ENCODE measurements around the gene MYO15A.

MYO15A gene

GRCh38 chr17:18166894-18167293, 58.3 kb downstream of the MYO15A start:
- no peaks in the 10 kb centered on the region for H3K4me1 ChIP-seq (ENCODE audit: insufficient read depth, low read length)
- no peak overlapping the region for H3K9ac ChIP-seq (ENCODE audit: low read depth, low read length)
- H3K36me3 ChIP-seq (ENCODE audit: insufficient read depth, low read length) = no peaks in the 10 kb centered on the region
- H3K9me3 ChIP-seq (ENCODE audit: control insufficient read depth, insufficient read depth, low read length) = no peaks in the 10 kb centered on the region

- H3K9ac ChIP-seq (ENCODE audit: low read depth, low read length) = no peak overlapping the region
- no peaks in the 10 kb centered on the region for H3K9me3 ChIP-seq (ENCODE audit: control insufficient read depth, insufficient read depth, low read length)
- no peaks in the 10 kb centered on the region for H3K4me1 ChIP-seq (ENCODE audit: insufficient read depth, low read length)
- H3K36me3 ChIP-seq (ENCODE audit: insufficient read depth, low read length) = no peaks in the 10 kb centered on the region
Observed at GRCh38 chr17:18167421-18167820, 58.9 kb downstream of the MYO15A start.

DNA sequence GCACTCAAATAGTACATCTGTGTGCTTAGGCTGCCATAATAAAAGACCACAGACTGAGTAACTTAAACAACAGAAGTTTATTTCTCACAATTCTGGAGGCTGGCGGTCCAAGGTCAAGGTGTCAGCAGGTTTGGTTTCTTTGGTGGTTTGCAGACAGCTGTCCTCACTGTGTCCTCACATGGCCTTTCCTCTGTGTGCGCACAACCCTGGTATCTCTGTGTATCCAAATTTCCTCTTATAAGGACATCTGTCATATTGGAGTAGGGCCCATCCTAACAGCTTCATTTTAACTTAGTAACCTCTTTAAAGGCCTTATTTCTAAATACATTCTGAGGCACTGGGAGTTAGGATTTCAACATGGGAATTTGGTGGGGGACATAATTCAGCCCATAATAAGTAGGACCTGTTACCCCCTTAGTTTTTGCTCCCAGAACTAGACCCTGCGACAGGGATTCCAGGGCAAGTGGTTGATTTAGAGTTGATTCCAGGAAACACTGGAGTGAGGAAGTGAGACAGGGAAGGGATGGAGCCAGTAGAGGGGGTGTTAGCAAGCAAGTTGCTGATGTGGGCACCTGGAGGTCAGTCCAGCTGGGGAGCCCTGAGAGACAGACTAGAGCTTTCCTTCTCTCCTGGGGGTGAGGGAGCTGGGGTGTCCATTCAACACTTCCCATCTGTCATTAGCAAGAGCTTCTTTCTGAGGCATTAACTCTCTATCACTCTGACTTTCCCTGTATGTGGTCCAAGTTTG, 64.1 kb downstream of the MYO15A start:
- H3K9me3 ChIP-seq (ENCODE audit: control insufficient read depth, insufficient read depth, low read length) = no peaks in the 10 kb centered on the region
- H3K4me1 ChIP-seq (ENCODE audit: insufficient read depth, low read length) = no peaks in the 10 kb centered on the region
- no peaks in the 10 kb centered on the region for H3K36me3 ChIP-seq (ENCODE audit: insufficient read depth, low read length)
- no peak overlapping the region for H3K9ac ChIP-seq (ENCODE audit: low read depth, low read length)

DNA sequence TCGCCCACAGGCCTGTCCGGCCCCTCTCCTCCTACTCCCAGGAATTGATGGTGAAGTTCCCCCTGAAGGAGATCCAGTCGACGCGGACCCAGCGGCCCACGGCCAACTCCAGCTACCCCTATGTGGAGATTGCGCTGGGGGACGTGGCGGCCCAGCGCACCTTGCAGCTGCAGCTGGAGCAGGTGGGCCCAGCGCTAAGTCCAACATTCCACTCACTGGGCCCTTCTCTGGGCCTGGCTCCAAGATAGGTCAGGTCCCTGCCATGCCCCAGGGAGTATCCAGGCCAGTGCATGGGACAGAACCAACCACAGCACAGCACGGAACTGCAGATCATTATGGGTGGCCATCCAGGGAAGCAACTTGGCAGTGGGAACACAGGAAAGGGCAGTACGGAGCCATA, 65.2 kb downstream of the MYO15A start:
- Histone ChIP-seq H3K9ac (ENCODE audit: low read depth, low read length) (no peak overlapping the region), H3K36me3 (ENCODE audit: insufficient read depth, low read length) (no peaks in the 10 kb centered on the region), H3K9me3 (ENCODE audit: control insufficient read depth, insufficient read depth, low read length) (no peaks in the 10 kb centered on the region), H3K4me1 (ENCODE audit: insufficient read depth, low read length) (no peaks in the 10 kb centered on the region)

DNA sequence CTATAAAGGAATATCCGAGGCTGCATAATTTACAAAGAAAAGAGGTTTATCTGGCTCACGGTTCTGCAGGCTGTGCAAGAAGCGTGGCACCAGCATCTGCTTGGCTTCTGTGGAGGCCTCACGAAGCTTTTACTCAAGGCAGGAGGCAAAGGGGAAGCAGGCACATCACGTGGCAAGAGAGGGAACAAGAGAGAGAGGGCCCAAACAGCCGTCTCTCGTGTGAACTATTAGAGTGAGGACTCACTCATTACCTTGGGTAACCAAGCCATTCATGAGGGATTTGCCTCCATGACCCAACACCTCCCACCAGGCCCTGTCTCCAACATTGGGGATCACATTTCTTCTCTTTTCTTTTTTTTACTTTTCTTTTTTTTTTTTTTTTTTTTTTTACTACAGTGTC, 67.6 kb downstream of the MYO15A start:
- Histone ChIP-seq H3K9ac (ENCODE audit: low read depth, low read length) (no peak overlapping the region), H3K9me3 (ENCODE audit: control insufficient read depth, insufficient read depth, low read length) (no peaks in the 10 kb centered on the region), H3K4me1 (ENCODE audit: insufficient read depth, low read length) (no peaks in the 10 kb centered on the region), H3K36me3 (ENCODE audit: insufficient read depth, low read length) (no peaks in the 10 kb centered on the region)

- H3K9ac ChIP-seq (ENCODE audit: low read depth, low read length) = no peak overlapping the region
- no peaks in the 10 kb centered on the region; the same call in 1 of the 2 replicates for H3K4me1 ChIP-seq (ENCODE audit: insufficient read depth, low read length)
- no peaks in the 10 kb centered on the region for H3K36me3 ChIP-seq (ENCODE audit: insufficient read depth, low read length)
- no peaks in the 10 kb centered on the region for H3K9me3 ChIP-seq (ENCODE audit: control insufficient read depth, insufficient read depth, low read length)
Observed at GRCh38 chr17:18177133-18177532, 68.6 kb downstream of the MYO15A start.

- H3K36me3 ChIP-seq (ENCODE audit: insufficient read depth, low read length) = no peaks in the 10 kb centered on the region
Observed at GRCh38 chr17:18177722-18178121, 69.2 kb downstream of the MYO15A start.

DNA sequence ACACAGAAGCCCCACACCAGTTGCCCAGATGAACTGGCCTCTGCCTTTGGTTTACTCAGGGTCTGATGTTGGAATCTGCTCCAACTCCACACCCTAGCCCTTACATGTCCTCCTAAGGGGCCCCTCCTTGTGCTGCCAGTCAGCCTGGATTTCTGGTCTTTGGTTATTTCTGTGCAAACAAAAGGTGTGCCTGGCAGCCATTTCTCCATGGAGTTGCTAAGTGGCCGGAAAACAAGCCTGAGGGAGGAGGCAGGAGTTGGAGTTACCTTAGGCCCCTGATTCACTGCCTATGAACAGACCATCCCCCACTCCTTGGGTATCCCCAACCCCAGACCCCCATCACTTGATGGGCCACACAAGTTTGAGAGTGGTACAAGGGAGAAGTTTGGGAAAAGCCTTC, 70.6 kb downstream of the MYO15A start:
- Histone ChIP-seq H3K9me3 (ENCODE audit: control insufficient read depth, insufficient read depth, low read length) (no peaks in the 10 kb centered on the region), H3K4me1 (ENCODE audit: insufficient read depth, low read length) (no peaks in the 10 kb centered on the region; the same call in 1 of the 2 replicates), H3K36me3 (ENCODE audit: insufficient read depth, low read length) (no peaks in the 10 kb centered on the region), H3K9ac (ENCODE audit: low read depth, low read length) (no peak overlapping the region)

More at GRCh38 chr17:18177722-18178121, 69.2 kb downstream of the MYO15A start:
- no peaks in the 10 kb centered on the region for H3K9me3 ChIP-seq (ENCODE audit: control insufficient read depth, insufficient read depth, low read length)
- no peaks in the 10 kb centered on the region; the same call in 1 of the 2 replicates for H3K4me1 ChIP-seq (ENCODE audit: insufficient read depth, low read length)
- H3K9ac ChIP-seq (ENCODE audit: low read depth, low read length) = no peak overlapping the region

GRCh38 chr17:18179804-18180203, 71.2 kb downstream of the MYO15A start:
- H3K9ac ChIP-seq (ENCODE audit: low read depth, low read length) = no peak overlapping the region
- H3K9me3 ChIP-seq (ENCODE audit: control insufficient read depth, insufficient read depth, low read length) = no peaks in the 10 kb centered on the region
- no peaks in the 10 kb centered on the region; the same call in 1 of the 2 replicates for H3K4me1 ChIP-seq (ENCODE audit: insufficient read depth, low read length)
- no peaks in the 10 kb centered on the region for H3K36me3 ChIP-seq (ENCODE audit: insufficient read depth, low read length)

DNA sequence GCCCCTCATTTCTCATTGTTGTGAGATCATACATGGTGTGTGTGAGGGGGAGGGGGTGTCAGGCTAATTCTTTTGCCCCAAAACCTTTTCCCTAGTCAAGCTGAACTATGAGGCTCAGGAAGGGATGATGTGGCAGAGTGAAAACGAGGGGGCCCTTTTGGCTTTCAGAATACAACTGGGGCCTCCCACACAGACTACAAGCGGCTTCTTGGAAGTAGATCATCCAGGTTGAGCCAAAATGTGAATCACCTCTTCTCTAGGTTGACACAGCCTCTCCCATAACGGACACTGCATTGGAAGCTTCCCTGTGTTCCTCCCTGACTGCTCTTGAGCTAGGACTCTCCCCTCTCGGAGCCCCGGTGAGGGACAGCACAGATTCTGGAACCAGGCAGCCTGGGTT, 72.8 kb downstream of the MYO15A start:
- Histone ChIP-seq H3K36me3 (ENCODE audit: insufficient read depth, low read length) (no peaks in the 10 kb centered on the region), H3K4me1 (ENCODE audit: insufficient read depth, low read length) (peaks cover 9% of the 10 kb centered on the region), H3K9me3 (ENCODE audit: control insufficient read depth, insufficient read depth, low read length) (no peaks in the 10 kb centered on the region), H3K9ac (ENCODE audit: low read depth, low read length) (no peak overlapping the region)

DNA sequence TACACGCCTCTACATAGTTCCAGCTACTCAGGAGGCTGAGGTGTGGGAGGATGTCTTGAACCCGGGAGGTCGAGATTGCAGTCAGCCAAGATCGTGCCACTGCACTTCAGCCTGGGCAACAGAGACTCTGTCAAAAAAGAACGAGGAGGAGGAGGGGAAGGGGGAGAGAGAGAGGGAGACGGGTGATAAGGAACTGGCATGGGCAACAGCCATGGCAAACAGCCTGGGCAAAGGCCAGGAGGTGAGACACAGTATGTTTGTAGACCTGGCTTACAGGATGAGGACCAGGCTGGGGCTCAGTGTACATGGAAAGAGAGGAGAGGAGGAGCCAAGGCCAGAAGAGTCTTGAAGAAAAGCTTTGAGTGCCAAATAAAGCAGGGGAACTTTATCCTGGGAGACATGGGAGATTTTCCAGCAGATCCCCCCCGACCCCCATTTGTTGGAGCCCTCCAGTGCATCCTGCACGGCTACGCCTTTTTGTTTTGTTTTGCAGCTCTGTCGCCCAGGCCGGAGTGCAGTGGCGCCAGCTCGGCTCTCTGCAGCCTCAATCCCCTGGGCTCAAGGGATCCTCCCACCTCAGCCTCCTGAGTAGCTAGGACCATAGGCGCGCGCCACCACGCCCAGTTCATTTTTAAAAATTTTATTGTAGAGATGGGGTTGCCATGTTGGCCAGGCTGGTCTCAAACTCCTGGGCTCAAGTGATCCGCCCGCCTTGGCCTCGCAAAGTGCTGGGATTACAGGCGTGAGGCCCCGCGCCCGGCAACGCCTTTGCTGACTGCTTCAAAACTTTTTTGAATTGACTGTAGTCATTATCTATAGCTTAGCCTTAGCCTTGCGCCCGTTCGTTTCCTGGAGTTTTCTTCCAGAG, 73.8 kb downstream of the MYO15A start:
- H3K9me3 ChIP-seq (ENCODE audit: control insufficient read depth, insufficient read depth, low read length) = no peaks in the 10 kb centered on the region
- H3K36me3 ChIP-seq (ENCODE audit: insufficient read depth, low read length) = no peaks in the 10 kb centered on the region
- peak overlapping the region; percentile 80 for H3K9ac ChIP-seq (ENCODE audit: low read depth, low read length)
- peaks cover 9% of the 10 kb centered on the region for H3K4me1 ChIP-seq (ENCODE audit: insufficient read depth, low read length)

- Histone ChIP-seq H3K36me3 (ENCODE audit: insufficient read depth, low read length) (no peaks in the 10 kb centered on the region), H3K4me1 (ENCODE audit: insufficient read depth, low read length) (peaks cover 9% of the 10 kb centered on the region), H3K9ac (ENCODE audit: low read depth, low read length) (peak overlapping the region; percentile 80), H3K9me3 (ENCODE audit: control insufficient read depth, insufficient read depth, low read length) (no peaks in the 10 kb centered on the region)
Observed at GRCh38 chr17:18182978-18183333, 74.4 kb downstream of the MYO15A start.

- peak within 1 kb of the TSS; percentile 80 for H3K9ac ChIP-seq (ENCODE audit: low read depth, low read length)
- no peaks in the 10 kb centered on the region for H3K36me3 ChIP-seq (ENCODE audit: insufficient read depth, low read length)
- peaks cover 9% of the 10 kb centered on the region for H3K4me1 ChIP-seq (ENCODE audit: insufficient read depth, low read length)
- H3K9me3 ChIP-seq (ENCODE audit: control insufficient read depth, insufficient read depth, low read length) = no peaks in the 10 kb centered on the region
Observed at GRCh38 chr17:18183334-18184142, 75.0 kb downstream of the MYO15A start, which contains the start of gene ALKBH5. Gene ALKBH5 (plus strand): TSS chr17:18183828. CDS start chr17:18184244, 416 bp downstream.
